ENCODE measurements around the gene ICE1.
"Not testable (repeated sequence)": the region's sequence is repeated elsewhere in the genome, so short reads cannot be mapped to it uniquely, and the experiment has no call there.

Gene ICE1

DNA sequence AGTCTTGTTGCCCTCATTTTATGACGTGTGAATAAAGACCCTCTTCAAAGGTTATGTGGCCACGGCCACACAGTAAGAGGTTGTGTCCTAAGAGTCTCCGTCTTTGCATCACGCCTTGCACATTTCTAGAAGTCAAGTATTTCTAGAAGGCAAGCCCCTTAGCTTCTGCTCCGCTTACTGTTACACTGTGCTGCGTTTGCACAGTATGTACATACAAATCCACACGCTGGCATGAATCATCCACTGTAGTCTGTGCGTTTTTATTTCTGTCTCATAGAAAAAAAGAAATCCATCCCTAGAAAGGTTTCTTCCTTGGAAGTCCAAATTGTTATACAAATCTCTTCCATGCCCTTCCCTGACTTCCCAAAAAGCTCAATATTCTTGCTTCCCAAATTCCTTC lies 21.4 kb upstream of the ICE1 start:
- no peak for DNase-seq

DNA sequence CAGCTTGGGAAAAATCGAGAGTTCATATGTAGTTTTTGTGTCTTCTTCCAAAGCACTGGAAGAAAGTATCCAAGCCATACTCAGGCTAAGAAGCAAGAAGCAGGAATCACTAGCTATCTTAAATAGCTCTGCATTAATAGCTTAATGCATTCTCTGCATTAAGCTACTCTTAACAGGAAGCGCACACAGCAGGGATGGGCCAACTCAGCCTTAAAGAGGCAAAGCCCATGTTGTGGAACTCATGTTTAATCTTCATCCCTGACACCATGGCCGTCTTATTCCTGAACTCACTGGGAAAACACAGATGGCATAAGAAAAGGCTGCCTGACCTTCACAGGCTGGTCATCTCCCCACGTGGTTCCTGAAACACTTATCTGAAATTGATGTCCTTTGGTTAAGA lies 18.7 kb upstream of the ICE1 start:
- DNase-seq: no peak

DNA sequence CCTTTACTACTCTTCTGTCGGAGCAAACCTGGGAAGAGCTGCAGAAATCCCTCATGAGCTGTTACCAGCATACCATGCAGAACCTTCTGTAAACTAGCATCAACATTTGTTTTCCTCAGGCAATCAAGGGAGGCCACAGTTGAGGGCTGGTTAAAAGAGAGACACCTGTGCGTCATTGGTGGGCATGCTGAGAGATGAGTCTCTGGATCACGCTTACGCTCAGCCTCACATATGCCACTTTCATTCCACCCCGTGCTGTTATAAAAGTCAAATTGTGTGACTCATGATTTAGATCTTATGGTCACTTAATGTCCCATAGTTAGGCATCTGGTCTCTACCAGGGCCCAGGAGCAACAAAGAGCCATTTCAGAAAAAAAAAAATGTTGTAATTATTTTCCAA lies 18.1 kb upstream of the ICE1 start:
- no peak for DNase-seq

DNA sequence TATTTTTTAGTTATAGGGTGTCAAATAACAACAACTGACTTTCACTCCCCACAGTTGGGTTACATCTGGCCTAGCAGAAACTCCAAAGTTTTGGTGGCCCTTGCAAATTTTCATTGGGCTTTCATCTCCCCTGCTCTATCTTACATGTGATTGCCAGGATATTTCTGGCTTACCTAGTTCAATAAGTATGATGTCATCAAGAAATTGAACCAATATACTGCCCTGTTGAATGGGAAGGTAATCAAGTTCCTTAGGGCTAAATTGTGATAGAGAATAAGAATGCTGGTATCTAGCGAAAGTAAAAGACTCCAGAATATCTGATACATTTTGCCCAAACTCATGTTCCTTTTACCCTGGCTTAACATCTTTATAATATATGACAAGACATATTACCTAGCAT lies 17.0 kb upstream of the ICE1 start:
- no peak for DNase-seq

DNA sequence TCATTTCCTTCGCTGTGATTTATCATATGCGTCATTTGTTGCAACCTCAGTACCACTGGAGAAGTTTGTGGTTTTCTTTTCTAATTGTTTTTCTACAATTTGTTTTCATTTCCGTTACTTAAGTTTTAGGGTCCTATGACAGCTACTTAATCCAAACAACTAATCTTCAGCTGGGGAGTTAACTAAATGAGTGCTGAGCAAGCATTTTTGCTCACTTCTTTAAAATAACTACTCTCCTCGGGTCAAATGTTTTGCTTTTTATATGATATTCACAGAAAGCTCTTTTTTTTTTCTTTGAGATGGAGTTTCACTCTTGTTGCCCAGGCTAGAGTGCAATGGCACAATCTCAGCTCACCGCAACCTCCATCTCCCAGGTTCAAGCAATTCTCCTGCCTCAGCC lies 14.6 kb upstream of the ICE1 start:
- no peak for DNase-seq

DNA sequence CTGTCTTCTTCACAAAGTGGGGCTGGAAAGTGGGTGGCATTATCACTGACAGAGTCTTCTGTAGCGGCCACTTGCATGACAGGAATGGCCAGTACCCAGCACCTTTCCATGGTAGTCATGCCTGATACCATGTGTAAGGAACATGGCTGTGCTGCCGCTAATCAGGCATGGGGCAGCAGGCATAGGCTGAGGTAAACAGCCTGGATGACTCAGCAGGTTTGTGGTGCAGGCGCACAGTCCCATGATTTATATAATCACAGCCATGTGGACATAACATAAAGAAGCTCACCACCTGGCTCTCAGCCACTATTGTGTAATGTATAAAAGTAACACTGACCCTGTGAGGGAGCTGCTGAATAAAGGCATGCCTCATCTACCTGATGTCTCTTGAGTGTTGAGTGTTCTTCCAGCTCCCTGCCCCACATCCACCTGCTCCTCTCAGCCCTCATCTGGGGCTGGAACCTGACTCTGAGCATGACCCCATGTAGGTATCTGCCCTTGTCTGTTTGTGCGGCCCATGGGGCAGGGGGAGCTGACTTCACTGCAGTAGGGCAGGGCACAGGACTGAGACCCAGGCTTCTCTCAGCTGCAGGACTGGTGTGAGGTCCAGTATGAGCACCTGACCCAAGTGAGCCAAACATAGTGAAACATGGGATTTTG lies 13.2 kb upstream of the ICE1 start:
- DNase-seq: no peak

DNA sequence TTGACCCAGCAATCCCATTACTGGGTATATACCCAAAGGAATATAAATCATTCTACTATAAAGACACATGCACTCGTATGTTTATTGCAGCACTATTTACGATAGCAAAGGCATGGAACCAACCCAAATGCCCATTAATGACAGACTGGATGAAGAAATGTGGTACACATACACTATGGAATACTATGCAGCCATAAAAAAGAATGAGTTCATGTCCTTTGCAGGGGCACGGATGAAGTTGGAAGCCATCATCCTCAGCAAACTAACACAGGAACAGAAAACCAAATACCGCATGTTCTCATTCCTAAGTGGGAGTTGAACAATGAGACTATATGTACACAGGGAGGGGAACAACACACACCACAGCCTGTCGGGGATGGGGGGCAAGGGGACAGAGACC lies 8.6 kb upstream of the ICE1 start:
- not testable (repeated sequence) for DNase-seq

DNA sequence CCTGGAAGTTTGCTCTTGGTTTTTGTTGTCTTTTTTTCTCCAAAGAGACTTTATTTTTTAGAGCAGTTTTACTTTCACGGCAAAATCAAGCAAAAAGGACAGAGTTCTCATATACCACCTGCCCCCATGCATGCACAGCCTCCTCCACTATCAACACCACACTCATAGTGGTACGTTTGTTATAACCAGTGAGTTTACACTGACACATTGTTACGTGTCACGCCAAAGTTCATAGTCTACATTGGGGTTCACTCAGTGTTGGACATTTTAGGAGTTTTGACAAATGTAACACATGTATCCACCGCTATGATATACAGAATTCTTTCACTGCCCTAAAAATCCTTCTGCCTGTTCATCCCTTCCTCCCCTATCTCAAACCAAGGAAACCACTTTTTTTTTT lies 7.5 kb upstream of the ICE1 start:
- DNase-seq: no peak

DNA sequence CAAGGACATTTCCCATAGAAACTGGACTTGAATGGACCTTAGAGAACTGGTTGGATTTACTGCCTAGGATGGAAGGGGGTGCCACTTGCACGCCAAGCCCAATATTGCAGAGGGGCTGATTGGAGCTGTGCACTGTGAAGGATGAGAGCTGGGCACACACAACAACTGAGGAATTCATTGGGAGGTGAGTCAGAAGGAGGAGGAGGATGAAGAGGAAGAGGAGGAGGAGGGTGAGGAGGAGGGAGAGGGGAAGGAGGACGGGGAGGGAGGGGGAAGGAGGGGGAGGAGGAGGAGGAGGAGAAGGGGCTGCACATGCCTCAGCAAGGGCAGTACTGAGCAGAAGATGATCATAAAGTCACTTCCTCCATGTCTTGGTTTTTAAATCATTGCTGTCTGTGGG lies 5.7 kb upstream of the ICE1 start:
- no peak for DNase-seq

DNA sequence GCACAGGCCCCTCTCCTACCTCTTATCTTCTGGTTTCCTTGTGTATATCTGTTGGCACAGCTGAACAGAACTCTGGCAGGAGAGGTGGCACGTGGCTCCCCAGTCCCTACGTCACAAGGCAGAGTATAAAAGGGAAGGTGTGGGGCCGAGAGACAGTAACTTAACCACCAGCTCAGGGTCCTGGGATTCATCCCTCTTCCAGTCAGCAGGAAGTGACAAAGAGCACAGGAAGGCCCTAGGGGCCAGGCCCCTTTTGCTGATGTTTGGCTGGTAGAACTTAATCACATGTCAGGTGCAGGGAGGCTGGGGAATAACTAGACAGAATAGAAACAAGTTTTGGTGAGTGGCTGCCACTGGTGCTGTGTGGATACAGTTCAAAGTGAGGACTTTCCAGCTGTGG lies 4.5 kb upstream of the ICE1 start:
- DNase-seq: no peak

DNA sequence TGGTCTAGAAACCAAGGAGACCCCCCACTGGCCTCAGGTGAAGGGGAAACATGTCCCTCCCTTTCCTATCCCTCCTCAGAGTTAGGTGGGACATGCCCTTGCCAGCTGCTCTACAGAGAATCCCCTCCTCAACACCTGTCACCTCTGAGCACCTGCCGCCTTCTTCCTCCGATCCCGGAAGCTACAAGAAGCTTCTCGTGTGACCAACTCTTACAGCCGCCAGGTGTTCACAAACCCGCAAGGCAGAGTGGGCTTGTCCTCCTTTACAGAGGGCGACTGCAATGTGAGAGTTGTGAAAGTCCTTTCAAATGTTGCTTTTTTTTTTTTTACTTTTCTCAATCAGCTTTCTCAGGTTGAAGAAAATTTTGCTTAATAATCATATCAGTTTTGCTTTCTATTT lies 3.7 kb upstream of the ICE1 start:
- no peak for DNase-seq

DNA sequence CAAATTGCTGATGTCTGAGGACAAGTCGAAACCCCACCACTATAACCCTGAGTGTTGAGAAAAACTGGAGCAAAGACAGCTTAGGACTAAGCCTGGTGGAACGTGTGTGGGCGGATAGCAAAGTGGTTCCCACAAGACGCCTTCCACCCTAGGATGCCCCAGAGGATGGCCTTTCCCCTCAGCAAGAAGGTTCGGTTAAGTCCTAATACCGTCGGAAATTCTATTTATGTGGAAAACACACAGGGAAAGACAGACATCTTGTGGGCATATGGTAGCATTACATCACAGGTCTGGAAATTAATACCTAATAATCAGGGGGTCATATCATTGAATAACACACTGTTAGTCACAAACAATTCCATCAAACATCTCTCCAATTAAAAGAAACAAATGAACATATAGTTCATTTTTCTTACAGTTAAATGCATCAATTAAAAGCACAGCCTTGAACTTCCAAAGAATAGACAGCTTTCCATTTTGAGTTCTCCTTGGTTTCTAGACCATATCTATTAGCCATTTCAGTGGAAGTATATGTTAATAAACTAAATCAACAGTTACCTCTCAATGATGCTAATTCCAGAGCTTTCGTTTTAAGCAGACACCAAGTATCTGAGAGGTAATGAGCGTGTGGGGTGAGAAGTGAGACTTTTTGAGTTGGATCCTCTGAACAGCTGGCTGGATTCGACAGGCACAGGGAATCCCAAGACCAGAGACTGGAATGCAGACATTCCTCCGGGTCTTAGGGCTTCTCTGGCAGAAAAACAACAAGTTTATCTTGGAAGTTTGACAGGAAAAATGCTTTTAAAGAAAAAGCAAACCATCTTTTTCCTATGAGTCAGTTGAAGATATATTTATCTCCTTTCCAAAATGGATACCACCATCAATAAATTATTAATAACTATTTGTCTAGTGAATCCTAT lies 2.9 kb upstream of the ICE1 start:
- DNase-seq: peak; percentile 46

DNA sequence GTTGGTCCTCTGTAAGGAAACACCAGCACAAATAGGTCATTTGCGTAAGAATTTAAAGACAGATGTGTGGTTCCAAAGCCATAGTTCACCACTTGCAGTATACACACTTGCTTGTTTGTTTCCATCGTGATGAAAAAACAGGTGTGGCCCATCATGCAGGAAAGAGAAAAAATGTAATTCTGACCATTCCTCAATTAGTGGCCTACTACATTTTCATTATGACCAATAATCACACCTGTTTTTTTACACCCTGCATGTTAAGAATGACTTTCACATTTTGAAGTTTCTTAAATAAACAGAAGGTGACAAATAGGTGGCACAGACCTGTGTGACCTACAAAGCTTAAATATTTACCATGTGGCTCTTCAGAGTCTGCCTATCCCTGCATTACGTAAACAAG lies 2.2 kb upstream of the ICE1 start:
- no peak for DNase-seq

DNA sequence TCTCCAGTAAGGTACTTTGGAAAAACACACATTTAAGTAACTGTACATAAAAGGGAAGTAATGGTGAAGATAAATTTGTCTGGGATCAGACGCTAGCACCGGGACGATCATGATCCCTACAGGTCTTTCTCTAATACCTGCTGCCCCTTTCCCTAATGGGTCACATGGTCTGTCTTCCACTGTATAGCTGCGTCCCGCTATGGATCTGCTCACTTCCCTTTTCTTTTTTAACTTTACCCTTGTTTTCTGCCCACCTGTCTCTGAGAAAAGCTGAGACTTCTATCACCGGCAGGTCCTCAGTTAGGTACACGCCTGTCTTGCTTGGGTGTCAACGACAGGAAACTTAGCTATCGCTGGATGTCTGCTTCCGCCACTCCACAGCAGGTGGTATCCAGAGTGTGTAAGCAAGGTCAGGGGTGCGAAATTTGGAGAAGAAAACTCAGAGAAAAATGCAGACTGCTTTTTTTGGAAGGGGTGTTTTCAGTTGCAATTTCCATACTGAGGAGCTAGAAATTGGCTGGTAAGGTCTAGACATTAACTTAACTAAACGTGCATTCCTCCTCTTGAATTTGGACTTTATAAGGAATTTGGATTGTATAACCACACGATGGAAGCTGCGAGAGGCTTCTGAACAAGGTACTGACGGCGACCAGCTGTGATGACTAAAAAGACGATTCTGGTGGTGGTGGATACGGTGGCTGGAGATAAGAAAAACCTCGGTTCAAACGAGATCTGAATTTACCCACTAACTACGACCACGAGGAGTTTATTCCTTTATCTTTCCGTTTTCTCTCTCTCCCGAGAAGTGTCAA lies 1.1 kb upstream of the ICE1 start:
- peak; percentile 50 for DNase-seq

DNA sequence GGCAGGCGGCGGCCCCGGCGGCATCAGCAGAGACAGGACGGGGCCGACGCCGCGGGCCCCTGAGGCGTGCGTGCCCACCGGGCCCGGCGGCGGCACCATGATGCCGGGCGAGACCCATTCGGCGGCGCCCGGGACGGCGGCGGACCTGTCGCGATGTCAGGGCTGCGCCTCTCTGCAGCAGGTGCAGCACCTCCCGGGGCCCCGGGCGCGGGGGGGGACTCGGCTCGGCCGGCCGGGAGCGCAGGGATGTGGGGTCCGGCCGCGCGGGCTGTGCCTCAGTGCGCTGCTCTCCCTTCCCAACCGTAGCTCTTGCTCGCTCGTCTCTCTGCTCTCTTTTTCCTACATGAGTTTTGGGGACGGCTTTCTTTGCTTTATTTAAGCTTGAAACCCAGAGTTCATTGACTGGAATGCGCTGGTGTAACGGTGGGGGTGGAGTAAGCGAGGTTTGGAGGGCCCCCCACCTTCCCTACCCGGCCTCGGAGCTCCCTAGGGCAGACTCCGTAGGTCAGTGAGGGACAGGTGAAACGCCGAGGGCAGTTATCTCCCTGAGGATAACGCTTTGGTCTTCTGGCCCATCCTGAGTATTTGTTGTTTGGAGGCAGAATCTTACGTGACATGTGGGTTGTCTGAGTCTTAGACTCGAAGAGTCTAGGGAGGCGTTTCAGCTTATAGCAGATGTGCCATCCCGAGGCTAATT lies 490 bp downstream of the ICE1 start:
- DNase-seq: no peak

DNA sequence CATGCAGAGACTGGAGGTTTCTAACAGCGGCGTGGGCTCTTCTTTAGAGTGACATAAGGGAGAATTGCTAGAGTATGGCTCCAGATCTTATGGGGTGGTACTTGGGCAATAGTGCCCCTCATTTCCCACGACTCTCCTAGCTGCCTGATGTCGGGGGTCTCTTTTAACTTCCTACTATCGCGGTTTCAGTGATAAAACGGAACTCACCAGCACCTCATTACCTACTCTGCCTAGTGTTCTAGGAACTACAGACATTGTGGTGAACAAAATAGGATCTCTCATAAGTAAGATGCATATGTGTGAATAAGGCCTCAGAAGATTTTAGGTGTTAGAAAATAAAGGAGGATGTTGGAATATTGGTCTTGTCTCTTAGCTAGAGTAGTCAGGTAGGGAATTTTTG lies 1.1 kb downstream of the ICE1 start:
- DNase-seq: no peak

DNA sequence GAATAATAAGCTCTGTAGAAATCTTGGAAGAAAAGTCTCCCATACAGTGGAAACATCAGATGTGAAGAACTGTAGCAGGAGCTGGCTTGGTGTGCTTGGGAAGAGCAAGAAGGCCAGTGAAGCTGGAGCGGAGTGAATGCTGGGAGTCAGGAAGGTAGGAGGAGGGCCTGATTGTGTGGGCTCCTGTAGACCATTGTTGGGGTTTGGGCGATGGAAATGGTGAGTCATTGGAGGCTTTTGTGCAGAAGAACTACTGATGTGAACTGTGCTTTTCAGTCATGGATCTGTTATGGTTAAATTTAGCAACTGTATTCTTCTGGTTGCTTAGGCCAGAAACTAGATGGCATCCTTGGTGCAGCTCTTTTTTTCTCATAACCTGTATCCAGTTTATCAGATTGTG lies 2.3 kb downstream of the ICE1 start:
- no peak for DNase-seq

DNA sequence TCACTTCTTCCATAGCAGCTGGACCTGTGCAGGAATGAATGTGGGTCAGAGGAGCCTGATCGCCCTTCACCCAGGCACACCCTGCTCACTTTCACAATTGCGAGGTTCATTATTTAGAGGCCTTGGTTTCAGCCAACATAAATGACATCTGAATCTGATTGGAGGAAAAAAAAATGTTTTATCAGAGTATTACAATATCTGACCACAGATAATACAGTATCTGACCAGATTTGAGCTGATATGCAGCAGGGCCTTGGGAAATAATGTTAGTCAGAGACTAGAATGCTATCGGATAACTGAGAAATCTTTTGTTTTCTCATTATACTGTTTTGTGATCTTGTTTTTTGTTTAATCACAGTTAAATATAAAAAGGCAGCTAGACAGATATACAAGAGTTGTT lies 7.7 kb downstream of the ICE1 start:
- DNase-seq: no peak

DNA sequence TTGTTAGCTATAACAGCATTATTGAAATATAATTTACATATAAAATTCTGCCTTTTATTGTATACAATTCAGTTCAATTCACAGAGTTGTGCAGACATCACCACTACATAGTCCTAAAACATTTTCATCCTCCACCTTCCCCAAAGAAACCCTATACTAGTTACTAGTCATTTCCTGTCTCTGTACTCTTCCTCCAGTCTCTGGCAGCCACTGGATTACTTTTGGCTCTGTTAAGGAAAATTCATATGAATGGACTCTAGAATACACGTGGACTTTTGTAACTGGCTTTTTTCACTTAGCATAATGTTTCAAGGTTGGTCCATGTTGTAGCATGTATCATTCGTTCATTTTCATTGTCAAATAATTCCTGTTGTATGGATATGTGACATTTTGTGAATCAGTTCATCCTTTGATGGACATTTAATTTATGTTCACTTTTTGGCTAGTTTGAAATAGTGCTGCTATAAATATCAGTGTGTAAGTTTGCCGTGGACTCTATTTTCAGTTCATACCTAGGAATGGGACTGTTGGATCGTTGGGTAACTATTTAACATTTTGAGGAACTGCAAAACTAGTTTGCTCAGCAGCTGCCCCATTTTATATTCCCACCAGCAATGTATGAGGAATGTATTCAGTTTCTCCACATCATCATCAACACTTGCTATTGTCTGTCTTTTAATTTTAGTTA lies 9.7 kb downstream of the ICE1 start:
- no peak for DNase-seq

DNA sequence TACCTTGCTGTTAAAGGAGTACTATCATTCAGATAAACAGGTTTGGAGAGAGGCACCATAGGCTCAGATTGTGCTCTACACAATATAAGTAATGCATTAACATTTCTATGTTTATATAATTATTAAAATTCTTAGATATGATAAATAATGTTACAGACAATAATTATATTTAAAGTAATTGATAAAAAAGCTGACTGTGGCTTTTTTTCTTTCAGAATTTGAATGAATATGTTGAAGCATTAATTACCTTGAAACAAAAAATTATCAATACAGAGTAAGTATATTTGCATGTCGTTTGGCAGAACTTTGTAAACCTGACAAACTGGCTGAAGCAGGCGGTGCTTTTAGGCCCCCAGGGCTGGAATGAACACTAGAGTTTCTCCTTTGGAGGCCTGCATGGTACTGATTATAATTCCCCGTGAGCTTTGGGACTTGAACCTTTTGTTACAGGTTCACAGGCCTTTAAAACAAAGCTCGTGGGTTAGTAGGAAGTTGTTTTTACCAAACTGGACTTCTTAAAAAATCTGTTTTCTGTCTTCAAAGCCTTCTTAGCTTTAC lies 13.8 kb downstream of the ICE1 start:
- no peak for DNase-seq

DNA sequence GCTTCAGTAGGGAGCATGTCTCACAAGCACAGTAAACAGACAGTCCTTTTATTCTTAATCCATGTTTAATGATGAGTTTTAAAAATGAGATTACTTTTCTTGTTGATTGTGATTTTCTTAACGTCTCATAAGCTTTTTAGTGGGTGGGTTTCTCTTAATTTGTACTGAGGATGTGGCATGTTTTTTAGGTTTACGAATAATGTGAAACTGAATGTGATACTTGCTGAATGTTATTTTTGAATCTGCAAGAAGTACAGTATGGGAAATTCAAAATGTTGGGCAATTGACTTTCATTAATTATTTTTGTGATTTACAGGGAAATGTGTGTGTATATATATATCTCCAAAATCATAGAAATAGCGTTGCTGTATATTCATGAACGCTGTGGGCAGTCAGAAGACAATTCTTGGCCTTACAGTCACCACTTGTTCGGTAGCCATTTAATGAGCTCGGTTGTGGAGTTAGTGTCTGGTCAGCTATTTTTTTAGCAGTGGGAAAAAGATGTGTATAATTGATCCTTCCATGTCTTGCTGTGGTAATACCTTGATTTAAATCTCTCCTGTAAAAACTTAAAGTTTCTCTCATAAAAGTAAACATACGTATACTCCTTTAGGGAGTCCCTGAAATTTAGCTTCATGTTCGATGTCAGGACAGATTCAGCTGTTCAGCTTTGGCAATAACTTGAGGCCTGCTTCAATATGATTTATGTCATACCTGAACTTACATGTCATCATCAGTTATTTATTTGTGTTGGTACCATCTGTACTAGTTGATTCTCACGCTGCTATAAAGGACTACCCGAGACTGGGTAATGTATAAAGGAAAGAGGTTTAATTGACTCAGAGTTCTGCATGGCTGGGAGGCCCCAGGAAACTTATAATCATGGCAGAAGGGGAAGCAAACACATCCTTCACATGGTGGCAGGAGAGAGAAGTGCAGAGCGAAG lies 15.0 kb downstream of the ICE1 start:
- DNase-seq: no peak
